Tibial nerve (tissue), 4 donors: ENCODE measurements around the gene STK38L. TPM values are rescaled to one million over a fixed set of nuclear protein-coding genes. Genes with fewer than 3 reads are reported as not detected.

Source experiments
- DNase-seq, 2 donors: peaks; one replicate each; pipeline ENCODE4 v3.0.0-alpha.2; 2019; ENCODE audit warnings: low spot score in 2 of 2
- H3K27ac ChIP-seq, 4 donors: fragments of 200-600 bp; sonication (generic) in 3 of 4; one replicate each; pipeline ENCODE4 v1.5.1; 2017 to 2019; ENCODE audit warnings: mild to moderate bottlenecking in 1 of 4
- H3K27me3 ChIP-seq, 2 donors: fragments of 200-600 bp; sonication (generic) in 1 of 2; one replicate each; pipeline versions ENCODE4 v1.5.1 to v1.6.0; 2017 to 2019
- H3K36me3 ChIP-seq, 3 donors: fragments of 200-600 bp; sonication (generic); one replicate each; pipeline ENCODE4 v1.5.1; 2018 to 2019
- H3K4me1 ChIP-seq, 4 donors: fragments of 200-600 bp; sonication (generic) in 3 of 4; one replicate each; pipeline ENCODE4 v1.5.1; 2017 to 2019
- H3K4me3 ChIP-seq, 4 donors: fragments of 200-600 bp; sonication (generic) in 3 of 4; one replicate each; pipeline ENCODE4 v1.5.1; 2017 to 2019; ENCODE audit warnings: mild to moderate bottlenecking in 1 of 4, moderate library complexity in 1 of 4
- H3K9me3 ChIP-seq, 4 donors: fragments of 200-600 bp; sonication (generic) in 3 of 4; one replicate each; pipeline ENCODE4 v1.5.1; 2017 to 2019
- CTCF ChIP-seq, 5 experiments: fragments of 200-600 bp in 3 of 5; fragments of 450-650 bp in 2 of 5; sonication (generic) in 3 of 5; IDR thresholded peaks; one replicate each; pipeline ENCODE4 v1.5.1; 2016 to 2019; ENCODE audit warnings: antibody characterized with exemption in 5 of 5, mild to moderate bottlenecking in 3 of 5, moderate library complexity in 2 of 5
- EP300 ChIP-seq, 2 donors: sonication (generic); formaldehyde crosslinking; IDR thresholded peaks; one replicate each; pipeline ENCODE4 v1.6.1; 2017; ENCODE audit warnings: antibody characterized with exemption in 2 of 2, mild to moderate bottlenecking in 1 of 2
- POLR2A ChIP-seq, 2 donors: fragments of 450-650 bp; IDR thresholded peaks; one replicate each; pipeline ENCODE4 v1.6.1; 2017; ENCODE audit warnings: antibody characterized with exemption in 2 of 2, mild to moderate bottlenecking in 2 of 2, moderate library complexity in 2 of 2
- WGBS, 2 donors: methylation state at CpG; one replicate each; pipeline ENCODE4 v1.1.5; 2018; 5-methylcytosine and 5-hydroxymethylcytosine counted together
- total RNA-seq, 4 donors: library from RNA; depleted of rRNA; stranded (reverse); fragments of >200 nt; gene quantifications; one replicate each; pipeline ENCODE4 v1.1.0, GENCODE V29; 2016

STK38L gene
- total RNA-seq, 4 donors from 2014 or later: 30.6 to 51.6 (median 40.8) TPM

DNA sequence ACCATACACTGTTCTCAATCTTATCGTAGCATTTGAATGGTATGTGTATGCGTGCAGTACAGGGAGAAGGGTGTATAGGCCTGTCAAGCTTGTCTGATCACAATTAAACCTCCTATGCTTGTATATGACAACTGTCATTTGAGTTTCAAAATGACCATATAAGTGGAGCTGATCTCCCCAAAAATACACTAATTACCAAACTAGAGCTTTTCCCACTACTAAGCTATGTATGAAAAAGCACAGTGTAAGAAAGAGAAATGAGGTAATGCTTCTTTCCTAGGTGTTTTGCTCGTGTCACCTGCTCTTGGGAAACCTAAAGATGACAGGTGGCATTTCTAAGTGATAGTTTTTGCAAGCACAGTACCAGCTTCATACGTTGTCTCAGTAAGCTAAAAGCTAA is 1.1 kb upstream of the STK38L start:
- H3K36me3 ChIP-seq: no peaks in the 10 kb centered on the region
- no peaks in the 10 kb centered on the region for H3K9me3 ChIP-seq
- no peak overlapping the region for H3K4me3 ChIP-seq
- TF ChIP-seq EP300 (IDR thresholded peaks at IDR 0.05) (no peak), CTCF (IDR thresholded peaks at IDR 0.05) (no peak), POLR2A (IDR thresholded peaks at IDR 0.05) (no peak)
- WGBS, 2 donors: 89 to 92% methylated on average over 4 of the region's 4 CpGs
- no peak overlapping the region for H3K27ac ChIP-seq
- no peaks in the 10 kb centered on the region for H3K27me3 ChIP-seq
- DNase-seq: no peak
- peaks cover 0 to 28% (median 9%) of the 10 kb centered on the region in 4 donors for H3K4me1 ChIP-seq

- DNase-seq: no peak
- Histone ChIP-seq H3K9me3 (no peaks in the 10 kb centered on the region), H3K4me1 (peaks cover 0 to 28% (median 9%) of the 10 kb centered on the region in 4 donors), H3K36me3 (no peaks in the 10 kb centered on the region), H3K27me3 (no peaks in the 10 kb centered on the region), H3K27ac (peak overlapping the region; percentile 77 to 93 (median 87)), H3K4me3 (peak overlapping the region; percentile 65 to 88 (median 70))
- WGBS, 2 donors: 12 to 13% methylated on average over 18 of the region's 18 CpGs
- TF ChIP-seq POLR2A (IDR thresholded peaks at IDR 0.05) (no peak), CTCF (IDR thresholded peaks at IDR 0.05) (no peak), EP300 (IDR thresholded peaks at IDR 0.05) (no peak)
Measured at GRCh38 chr12:27244689-27245488, 803 bp downstream of the STK38L start.

GRCh38 chr12:27246141-27246540 is 2.1 kb downstream of the STK38L start:
- TF ChIP-seq POLR2A (IDR thresholded peaks at IDR 0.05) (no peak), EP300 (IDR thresholded peaks at IDR 0.05) (no peak), CTCF (IDR thresholded peaks at IDR 0.05) (no peak)
- H3K27ac ChIP-seq: peak overlapping the region in 1 of 4 donors; percentile 93
- no peak for DNase-seq
- peak overlapping the region in 1 of 4 donors; percentile 88 for H3K4me3 ChIP-seq
- peaks cover 0 to 30% (median 9%) of the 10 kb centered on the region in 4 donors for H3K4me1 ChIP-seq
- WGBS, 2 donors: 80 to 91% methylated on average over 2 of the region's 2 CpGs
- no peaks in the 10 kb centered on the region for H3K9me3 ChIP-seq
- no peaks in the 10 kb centered on the region for H3K36me3 ChIP-seq
- no peaks in the 10 kb centered on the region for H3K27me3 ChIP-seq

- no peak overlapping the region for H3K4me3 ChIP-seq
Measured at GRCh38 chr12:27246774-27247173, 2.7 kb downstream of the STK38L start.

More at GRCh38 chr12:27246774-27247173, 2.7 kb downstream of the STK38L start:
- 84 to 90% methylated on average over 5 of the region's 5 CpGs for WGBS, 2 donors
- DNase-seq: no peak
- Histone ChIP-seq H3K36me3 (no peaks in the 10 kb centered on the region), H3K27ac (no peak overlapping the region), H3K27me3 (no peaks in the 10 kb centered on the region), H3K4me1 (peaks cover 0 to 34% (median 9%) of the 10 kb centered on the region in 4 donors), H3K9me3 (no peaks in the 10 kb centered on the region)
- TF ChIP-seq CTCF (IDR thresholded peaks at IDR 0.05) (no peak), EP300 (IDR thresholded peaks at IDR 0.05) (no peak), POLR2A (IDR thresholded peaks at IDR 0.05) (no peak)
